Measurements from ENCODE around the gene PPP1R13L. TPM values are rescaled to one million over a fixed set of nuclear protein-coding genes. Genes with fewer than 3 reads are reported as not detected.

PPP1R13L gene
- total RNA-seq, 4 donors from 2014 or later: 13.7 to 20.0 (median 15.6) TPM

DNA sequence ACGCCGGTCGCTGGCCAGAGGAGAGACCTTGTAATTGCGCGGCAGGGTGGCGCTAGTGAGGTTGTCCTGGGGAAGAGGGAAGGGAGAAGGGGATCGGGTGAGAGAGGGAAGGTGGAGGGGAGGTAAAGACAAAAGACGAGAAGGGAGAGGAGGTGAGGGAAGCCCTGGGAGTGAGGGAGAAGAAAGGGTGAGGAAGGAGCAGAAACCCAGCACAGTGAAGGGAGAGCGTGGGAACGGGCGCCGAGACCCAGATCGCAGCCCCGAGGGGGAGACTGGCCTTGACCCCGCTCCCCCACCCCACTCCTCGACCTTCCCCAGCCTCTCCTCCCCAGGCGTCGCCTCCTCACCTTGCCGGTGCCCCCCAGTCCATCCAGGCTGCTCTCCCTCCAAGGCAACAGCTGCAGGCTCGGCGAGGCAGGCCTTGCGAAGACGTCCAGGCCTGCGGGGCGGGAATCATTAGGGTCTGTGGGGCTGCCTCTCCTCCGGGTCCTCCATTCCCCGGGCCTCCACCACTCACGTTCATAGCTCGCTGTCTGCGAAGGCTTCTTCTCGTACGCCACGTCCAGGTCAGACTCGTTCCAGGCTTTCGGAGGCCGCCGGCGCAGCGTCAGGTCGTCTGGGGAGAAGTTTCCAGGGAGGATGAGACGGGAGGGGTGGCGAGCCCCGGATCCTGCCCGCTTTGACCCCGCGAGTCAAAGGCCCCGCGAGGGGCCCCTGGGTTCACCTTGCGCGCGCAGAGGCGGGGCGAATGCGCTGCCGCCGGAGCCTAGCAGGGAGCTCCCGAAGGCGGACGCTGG, 8.8 kb downstream of the PPP1R13L start:
- DNase-seq (ENCODE audit: low spot score): no peak
- TF ChIP-seq CTCF (IDR thresholded peaks at IDR 0.05): no peak
- no peak for ATAC-seq (ENCODE audit: low FRiP score)

DNA sequence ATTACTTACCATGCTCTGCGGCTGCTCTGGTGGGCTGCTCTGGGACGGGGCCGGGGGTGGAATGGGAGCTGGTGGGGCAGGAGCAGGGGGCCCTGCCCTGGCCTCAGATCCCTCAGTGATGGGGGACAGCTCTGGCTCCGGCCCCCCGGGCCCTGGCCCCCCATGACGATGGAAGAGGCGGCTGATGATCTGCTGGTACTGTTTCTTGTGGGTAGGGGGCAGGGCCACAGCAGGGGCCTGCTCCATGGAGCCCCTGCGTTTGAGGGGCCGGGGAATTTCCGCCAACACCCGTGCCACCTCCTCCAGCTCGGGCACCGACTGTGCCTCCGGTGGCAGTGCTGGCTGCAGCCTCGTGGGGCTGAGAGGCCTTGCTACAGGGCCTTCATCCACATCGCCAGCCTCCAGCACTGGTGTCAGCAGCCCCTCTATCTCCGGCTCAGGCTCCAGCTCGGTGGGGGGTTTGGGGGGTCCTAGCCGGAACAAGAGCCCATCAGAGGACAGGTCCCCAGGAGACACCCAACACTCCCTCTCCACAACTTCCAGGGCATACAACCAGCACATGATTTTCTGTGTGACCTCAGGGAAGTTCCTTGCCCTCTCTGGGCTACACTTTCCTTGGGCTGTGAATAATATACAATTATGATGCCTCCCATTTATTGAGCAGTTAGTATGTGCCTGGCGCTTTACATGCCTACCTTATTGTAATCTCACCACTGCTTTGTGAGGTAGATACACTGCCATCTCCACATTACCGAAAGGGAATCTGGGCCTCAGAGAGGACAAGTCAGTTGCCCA, 12.8 kb downstream of the PPP1R13L start:
- TF ChIP-seq CTCF (IDR thresholded peaks at IDR 0.05): no peak
- no peak for ATAC-seq (ENCODE audit: low FRiP score)
- no peak for DNase-seq (ENCODE audit: low spot score)

DNA sequence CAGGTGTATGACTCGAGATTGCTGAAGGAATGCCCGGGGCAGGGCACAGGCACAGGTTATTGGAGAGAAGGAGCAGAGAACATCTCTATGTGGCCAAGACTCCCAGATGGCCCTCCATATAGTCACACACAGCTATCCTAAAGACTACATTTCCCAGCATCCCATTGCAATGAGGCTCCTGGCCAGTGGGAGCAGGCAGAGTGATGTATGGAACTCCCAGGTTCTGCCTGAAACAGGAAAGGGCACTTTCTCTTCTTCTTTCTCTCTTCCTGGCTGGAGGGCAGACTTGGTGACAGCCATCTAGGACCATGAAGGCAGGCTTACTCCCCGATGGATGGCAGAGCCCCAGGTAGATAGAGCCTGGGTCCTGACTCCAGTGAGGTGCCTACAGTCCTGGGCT, 13.5 kb downstream of the PPP1R13L start:
- TF ChIP-seq CTCF (IDR thresholded peaks at IDR 0.05): no peak

DNA sequence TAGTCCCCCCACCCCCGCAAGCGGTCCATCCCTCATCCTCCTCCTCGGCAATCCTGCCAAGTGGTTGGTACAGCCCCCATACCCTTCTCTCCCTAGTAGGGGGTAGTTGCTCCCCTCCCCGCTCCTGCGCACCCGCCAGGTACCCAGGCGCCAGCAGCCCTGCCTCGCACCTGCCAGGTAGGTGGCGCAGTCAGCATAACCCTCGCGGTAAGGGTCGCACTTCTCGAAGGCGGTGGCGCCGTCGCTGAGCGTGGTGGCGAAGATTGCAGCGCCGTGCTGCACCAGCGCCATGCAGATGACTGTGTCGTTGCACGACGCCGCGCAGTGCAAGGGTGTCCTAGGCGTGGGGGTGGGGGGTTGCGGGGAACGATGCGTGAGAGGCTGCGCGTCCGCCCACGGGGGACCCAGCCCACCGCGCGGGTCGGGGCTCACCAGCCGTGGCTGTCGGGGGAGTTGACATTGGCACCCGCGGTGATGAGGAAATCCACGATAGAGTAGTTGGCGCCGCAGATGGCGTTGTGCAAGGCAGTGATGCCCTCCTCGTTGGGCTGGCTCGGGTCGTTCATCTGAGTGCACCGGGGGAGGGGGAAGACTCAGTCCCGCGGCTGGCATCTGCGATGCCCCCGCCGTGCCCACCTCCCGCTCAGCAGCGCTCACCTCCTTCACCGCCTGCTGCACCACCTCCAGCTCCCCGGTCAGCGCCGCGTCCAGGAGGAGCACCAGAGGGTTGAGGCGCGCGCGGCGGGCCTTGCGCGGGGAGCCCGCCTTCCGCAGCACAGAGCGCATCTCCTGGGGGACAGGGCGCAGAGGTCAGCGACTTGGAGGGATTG, 19.3 kb downstream of the PPP1R13L start:
- DNase-seq (ENCODE audit: low spot score) (no peak), ATAC-seq (ENCODE audit: low FRiP score) (peak; percentile 52)
- no peak for TF ChIP-seq CTCF (IDR thresholded peaks at IDR 0.05)

More for the DNA sequence above, 13.5 kb downstream of the PPP1R13L start:
- DNase-seq (ENCODE audit: low spot score) (no peak), ATAC-seq (ENCODE audit: low FRiP score) (no peak)

DNA sequence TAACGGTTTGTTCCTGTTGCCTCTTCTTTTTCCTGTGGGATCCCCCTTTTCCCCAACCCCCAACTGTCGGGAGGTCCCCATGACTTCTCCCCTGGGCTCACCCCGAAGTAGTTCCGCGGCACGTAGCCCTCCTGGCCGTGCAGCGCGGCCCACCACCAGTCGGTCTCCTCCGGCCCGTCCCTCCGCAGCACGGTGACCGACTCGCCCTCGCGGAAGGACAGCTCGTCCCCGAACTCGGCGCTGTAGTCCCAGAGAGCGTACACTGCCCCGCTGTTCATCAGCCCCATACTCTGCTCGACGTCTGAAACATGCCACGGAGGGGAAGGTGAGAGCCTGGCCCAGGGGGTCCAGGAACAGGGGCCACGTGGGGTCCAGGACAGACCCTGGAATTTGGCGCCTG, 22.4 kb downstream of the PPP1R13L start:
- ATAC-seq (ENCODE audit: low FRiP score) (no peak), DNase-seq (ENCODE audit: low spot score) (no peak)
- no peak for TF ChIP-seq CTCF (IDR thresholded peaks at IDR 0.05)

DNA sequence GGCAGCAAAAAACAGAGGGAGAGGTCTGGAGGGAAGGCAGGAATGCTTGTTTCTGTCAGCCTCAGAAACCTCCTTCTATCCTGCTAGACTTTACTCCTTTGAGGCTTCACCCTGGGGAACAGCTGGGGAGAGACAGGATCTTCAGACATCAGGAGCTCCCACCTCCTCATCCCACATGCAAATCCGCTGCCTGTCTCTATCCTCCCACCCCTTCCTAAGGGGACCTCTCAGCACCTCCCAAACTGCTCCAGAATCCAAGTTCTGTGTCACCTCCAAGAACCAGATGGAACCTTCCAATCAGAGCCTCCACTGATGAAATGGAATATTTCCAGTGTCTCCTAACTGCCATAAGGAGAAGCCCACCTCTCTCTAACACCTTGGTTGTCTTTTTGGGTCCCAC, 24.8 kb downstream of the PPP1R13L start:
- no peak for TF ChIP-seq CTCF (IDR thresholded peaks at IDR 0.05)
- no peak for ATAC-seq (ENCODE audit: low FRiP score)
- DNase-seq (ENCODE audit: low spot score): no peak

Data from omental fat pad (tissue), 4 donors.